GM13977 (cell line): ENCODE results near the gene PLA2G5.

Experiments used
- DNase-seq: peaks from one replicate; pipeline ENCODE4 v3.0.0; 2012; ENCODE audit warnings: low spot score
- in situ Hi-C: fragments of 300-500 bp; cut with MboI; formaldehyde crosslinking; loops from one replicate; pipeline ENCODE4 v1.12.0; 2022; ENCODE audit warnings: low sequenced_read_pairs, low pct_unique_long_range_greater_than_20kb, mixed read lengths, inconsistent platforms; ENCODE audit not compliant: unreplicated experiment
- TF ChIP-seq, protein P1 (sequence below): IDR thresholded peaks from 2 replicates; pipeline ENCODE4 v1.5.1; 2012; ENCODE audit warnings: mild to moderate bottlenecking, control low read depth; ENCODE audit not compliant: insufficient read depth; ENCODE audit errors: extremely low read depth, missing control alignments

The PLA2G5 gene

DNA sequence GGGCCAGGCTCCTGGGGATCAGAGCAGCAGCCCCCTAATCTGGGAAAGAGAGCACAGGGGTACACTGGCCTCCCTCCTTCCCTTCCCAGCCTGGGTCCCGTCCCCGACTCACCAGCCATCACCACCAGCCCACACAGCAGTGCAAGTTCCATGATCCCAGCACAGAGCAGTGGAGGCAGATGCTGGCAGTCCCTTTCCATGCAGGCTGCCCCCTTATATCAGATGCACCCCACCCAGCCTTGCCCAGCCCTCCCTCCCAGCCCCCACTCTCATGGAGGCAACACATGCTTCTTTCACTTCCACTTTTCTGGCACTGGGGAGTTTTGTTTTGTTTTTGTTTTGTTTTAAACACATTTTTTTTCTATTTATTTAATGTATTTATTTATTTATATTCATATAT lies 49.4 kb downstream of the PLA2G5 start, which contains the start of gene PLA2G2D:
Gene PLA2G2D (minus strand): TSS at position 190 of the 400 bp plus-strand sequence. CDS start 38 bp downstream, at position 152.
- TF ChIP-seq, protein P1, sequence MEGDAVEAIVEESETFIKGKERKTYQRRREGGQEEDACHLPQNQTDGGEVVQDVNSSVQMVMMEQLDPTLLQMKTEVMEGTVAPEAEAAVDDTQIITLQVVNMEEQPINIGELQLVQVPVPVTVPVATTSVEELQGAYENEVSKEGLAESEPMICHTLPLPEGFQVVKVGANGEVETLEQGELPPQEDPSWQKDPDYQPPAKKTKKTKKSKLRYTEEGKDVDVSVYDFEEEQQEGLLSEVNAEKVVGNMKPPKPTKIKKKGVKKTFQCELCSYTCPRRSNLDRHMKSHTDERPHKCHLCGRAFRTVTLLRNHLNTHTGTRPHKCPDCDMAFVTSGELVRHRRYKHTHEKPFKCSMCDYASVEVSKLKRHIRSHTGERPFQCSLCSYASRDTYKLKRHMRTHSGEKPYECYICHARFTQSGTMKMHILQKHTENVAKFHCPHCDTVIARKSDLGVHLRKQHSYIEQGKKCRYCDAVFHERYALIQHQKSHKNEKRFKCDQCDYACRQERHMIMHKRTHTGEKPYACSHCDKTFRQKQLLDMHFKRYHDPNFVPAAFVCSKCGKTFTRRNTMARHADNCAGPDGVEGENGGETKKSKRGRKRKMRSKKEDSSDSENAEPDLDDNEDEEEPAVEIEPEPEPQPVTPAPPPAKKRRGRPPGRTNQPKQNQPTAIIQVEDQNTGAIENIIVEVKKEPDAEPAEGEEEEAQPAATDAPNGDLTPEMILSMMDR, result no peak
- in situ Hi-C loops, result no loop called here
- no peak for DNase-seq

DNA sequence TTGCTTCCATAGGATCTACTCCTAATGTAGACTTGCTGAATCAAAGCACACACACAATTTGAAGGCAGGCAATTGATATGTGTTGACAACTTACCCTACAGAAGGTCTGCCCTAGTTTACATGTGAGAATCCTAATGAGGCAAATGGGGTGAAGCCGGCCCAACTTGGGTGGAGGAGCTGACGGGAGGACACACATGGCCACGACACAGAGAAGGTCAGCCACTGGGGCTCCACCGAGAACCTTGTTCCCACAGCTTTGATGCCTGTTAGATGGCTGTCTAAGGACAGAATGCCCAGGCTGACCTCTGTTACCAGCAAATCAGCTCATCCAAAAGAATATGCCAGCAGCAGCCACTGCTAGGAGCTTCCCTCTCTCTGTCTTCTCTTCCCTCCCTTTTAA lies 50.8 kb downstream of the PLA2G5 start:
- in situ Hi-C loops, result no loop called here
- DNase-seq, result no peak
- TF ChIP-seq, protein P1, result no peak

DNA sequence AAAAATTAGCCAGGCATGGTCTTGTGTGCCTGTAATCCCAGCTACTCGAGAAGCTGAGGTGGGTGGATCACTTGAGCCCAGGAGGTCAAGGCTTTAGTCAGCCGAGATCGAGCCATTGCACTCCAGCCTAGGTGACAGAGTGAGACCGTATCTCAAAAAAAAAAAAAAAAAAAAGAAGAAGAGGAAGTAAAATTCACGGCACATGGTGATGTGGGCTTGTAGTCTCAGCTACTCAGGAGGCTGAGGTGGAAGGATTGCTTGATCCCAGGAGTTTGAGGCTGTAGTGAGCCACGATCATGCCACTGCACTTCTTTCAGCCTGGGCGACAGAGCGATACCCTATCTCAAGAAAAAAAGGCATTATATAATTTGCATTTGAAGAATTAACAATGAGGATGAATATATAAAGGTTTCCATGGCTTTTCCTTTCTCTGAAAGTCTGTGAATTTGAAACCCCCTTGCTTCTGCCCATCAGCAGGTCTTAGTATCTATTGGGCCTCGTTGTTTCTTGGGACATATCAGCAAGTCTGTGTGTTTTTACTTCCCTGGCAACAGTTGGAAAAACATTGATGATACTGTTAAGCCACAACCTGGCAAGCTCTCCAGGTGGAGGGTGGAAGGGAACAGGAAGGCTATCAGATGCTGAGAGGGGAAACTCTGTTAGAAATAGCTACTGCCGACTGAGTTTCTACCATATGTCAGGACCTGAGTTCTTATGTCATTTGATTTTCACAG lies 53.9 kb downstream of the PLA2G5 start:
- in situ Hi-C loops, result no loop called here
- DNase-seq, result no peak
- TF ChIP-seq, protein P1, result no peak

DNA sequence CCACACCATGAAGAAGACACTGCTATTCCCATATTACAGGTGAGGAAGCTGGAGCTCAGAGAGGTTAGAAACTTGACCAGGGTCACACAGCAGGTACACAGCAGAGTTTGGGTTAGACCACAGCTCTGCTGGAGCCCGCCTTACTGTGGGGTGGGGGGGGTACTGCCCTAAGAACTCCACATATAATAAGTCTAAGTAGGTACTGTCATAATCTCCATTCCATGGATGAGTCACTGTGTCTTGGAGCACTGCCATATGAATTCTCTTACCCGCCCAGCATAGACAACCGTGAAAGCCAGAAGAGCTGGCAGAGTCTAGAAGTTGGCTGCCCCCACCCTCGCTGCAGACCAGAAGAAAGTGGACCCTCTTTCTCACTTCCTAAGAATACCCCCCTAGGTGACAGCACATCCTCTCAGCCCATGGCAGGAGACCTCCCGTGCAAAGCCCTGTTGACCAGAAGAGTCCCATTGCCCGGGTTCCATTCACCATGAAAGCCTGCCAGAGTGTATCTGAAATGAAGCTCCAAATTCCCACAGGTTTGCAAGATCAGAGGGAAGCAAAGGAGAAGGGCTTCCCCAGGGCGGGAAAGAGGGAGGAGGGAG lies 54.6 kb downstream of the PLA2G5 start:
- TF ChIP-seq, protein P1, result no peak
- no peak for DNase-seq
- in situ Hi-C loops, result loop anchor here (25.0 kb wide), 1 partner anchor 212 kb away; the partner anchor contains the start of gene PLA2G2E

DNA sequence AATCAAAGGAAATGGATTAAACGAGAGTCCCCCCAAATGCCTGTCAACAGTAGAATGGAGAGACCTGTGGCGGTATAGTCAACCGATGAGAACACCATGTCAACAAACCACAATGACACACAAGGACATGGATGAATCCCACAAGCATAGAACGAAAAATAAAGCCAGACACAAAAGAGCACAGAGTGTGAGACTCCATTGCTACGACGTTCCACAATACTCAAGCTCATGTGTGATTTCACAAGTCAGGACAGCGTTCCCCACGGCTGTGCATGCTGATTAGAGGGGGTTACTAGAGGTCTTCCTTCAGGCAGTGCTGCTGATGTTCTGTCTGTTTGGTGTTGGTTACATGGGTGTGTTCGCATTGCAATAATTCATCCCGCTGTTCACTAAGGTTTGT lies 55.1 kb downstream of the PLA2G5 start:
- TF ChIP-seq, protein P1, result no peak
- in situ Hi-C loops, result loop anchor here (25.0 kb wide), 1 partner anchor 213 kb away; the partner anchor contains the start of gene PLA2G2E
- DNase-seq, result no peak

DNA sequence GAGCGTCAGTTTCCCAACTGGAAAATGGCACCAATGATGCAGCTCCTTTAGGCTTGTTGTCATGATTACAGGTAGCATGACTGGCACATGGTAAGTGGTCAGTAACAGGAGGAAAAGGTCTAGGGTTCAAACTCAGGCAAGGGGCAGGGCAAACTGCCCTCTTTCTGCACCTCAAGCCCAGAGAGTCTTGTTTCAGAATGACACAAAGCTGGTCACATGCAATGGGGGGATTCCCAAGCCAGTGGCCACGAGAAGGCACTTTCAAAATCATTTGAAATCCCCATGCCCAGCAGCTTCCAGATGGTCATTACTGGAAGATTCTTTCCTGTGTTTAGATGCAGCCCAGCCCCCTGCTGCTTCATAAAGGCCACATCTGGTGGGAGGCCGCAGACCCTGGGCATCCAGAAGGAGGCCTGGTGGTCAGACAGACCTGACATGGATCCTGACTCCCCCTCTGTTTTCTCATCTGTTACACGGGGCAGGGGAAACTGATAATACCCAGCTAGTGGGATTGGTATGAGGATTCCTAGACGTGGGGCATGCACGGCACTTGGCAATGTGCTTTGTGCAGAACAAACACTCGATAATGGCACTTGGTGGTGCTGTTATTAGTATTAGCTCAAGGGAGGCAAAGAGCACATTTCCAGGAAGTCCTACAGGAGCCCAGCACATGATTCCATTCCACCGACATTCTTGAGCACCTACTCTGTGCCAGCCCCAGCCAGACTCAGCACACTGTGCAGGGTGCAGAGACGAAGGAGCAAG lies 56.2 kb downstream of the PLA2G5 start:
- TF ChIP-seq, protein P1, result no peak
- DNase-seq, result peak; percentile 65
- in situ Hi-C loops, result loop anchor here (25.0 kb wide), 1 partner anchor 214 kb away; the partner anchor contains the start of gene PLA2G2E
